IMR-90 (cell line): ENCODE data around the gene CALD1. TPM values are rescaled to one million over a fixed set of nuclear protein-coding genes. Genes with fewer than 3 reads are reported as not detected.

Experiments used
- ATAC-seq: fragments of 200-7000 bp; cut with Tn5 transposase; 2 replicates; pipeline ENCODE4 v1.9.1; 2020; ENCODE audit warnings: low read depth, mild to moderate bottlenecking, moderate library complexity
- BruUV-seq: library from RNA; stranded (reverse); fragments of 400-500 nt; replicated peaks from 2 replicates; lab custom pipeline; 2021; lab: Mats Ljungman, UMichigan
- CTCF ChIA-PET: fragments of 300-600 bp; formaldehyde crosslinking; extraction: SDS; loops from one replicate; lab custom pipeline; 2021; ENCODE audit warnings: antibody characterized with exemption; lab: Yijun Ruan, JAX
- POLR2A ChIA-PET: fragments of 300-600 bp; sonication (Branson Sonifier 250); formaldehyde crosslinking; loops from one replicate; lab custom pipeline; 2022; ENCODE audit warnings: antibody characterized with exemption; ENCODE audit not compliant: unreplicated experiment; lab: Charles Lee
- DNase-seq: peaks from one replicate; pipeline ENCODE4 v3.0.0; 2013
- H2AFZ ChIP-seq: replicated peaks from 2 replicates; pipeline ENCODE3; 2013; ENCODE audit warnings: low read length, mild to moderate bottlenecking; ENCODE audit not compliant: poor library complexity
- H2AK5ac ChIP-seq: 2 replicates; pipeline ENCODE4 v1.6.1; 2013; ENCODE audit warnings: low read depth, low read length, inconsistent platforms
- H2AK9ac ChIP-seq: replicated peaks from 2 replicates; pipeline ENCODE3; 2013; ENCODE audit warnings: mild to moderate bottlenecking, low read depth, low read length, moderate library complexity; ENCODE audit not compliant: poor library complexity
- H2BK120ac ChIP-seq: 2 replicates; pipeline ENCODE4 v1.6.1; 2013; ENCODE audit warnings: low read depth, low read length, inconsistent platforms
- H2BK15ac ChIP-seq: 3 replicates; pipeline ENCODE4 v1.6.1; 2013; ENCODE audit warnings: low read depth, low read length, inconsistent platforms
- H2BK20ac ChIP-seq: 2 replicates; pipeline ENCODE4 v1.6.1; 2013; ENCODE audit warnings: low read depth, mild to moderate bottlenecking, inconsistent platforms, low read length, moderate library complexity
- H2BK5ac ChIP-seq: 2 replicates; pipeline ENCODE4 v1.6.1; 2013; ENCODE audit warnings: mild to moderate bottlenecking, low read depth, low read length, inconsistent platforms; ENCODE audit not compliant: poor library complexity, severe bottlenecking
- H3K14ac ChIP-seq: replicated peaks from 2 replicates; pipeline ENCODE4 v1.6.1; 2013; ENCODE audit warnings: low read depth, low read length, inconsistent platforms
- H3K18ac ChIP-seq: 2 replicates; pipeline ENCODE4 v1.6.1; 2013; ENCODE audit warnings: low read depth, low read length, control low read depth
- H3K23ac ChIP-seq: 2 replicates; pipeline ENCODE4 v1.6.1; 2013; ENCODE audit warnings: low read depth, low read length, inconsistent platforms
- H3K27ac ChIP-seq: 2 replicates; pipeline ENCODE4 v1.5.1; 2013; ENCODE audit warnings: mild to moderate bottlenecking, control low read depth, low read length; ENCODE audit not compliant: insufficient read depth
- H3K27me3 ChIP-seq: 2 replicates; pipeline ENCODE4 v1.6.1; 2013; ENCODE audit warnings: low read length; ENCODE audit not compliant: control insufficient read depth, insufficient read depth
- H3K36me3 ChIP-seq: 2 replicates; pipeline ENCODE4 v1.6.1; 2013; ENCODE audit warnings: low read length, mixed read lengths; ENCODE audit not compliant: control insufficient read depth, insufficient read depth
- H3K4ac ChIP-seq: 2 replicates; pipeline ENCODE4 v1.6.1; 2013; ENCODE audit warnings: low read depth, low read length, inconsistent platforms
- H3K4me1 ChIP-seq: 2 replicates; pipeline ENCODE4 v1.6.1; 2013; ENCODE audit warnings: low read length, mixed read lengths; ENCODE audit not compliant: control insufficient read depth, insufficient read depth
- H3K4me2 ChIP-seq: 2 replicates; pipeline ENCODE4 v1.6.1; 2013; ENCODE audit warnings: low read depth, mild to moderate bottlenecking, control low read depth, low read length, moderate library complexity
- H3K4me3 ChIP-seq: 2 replicates; pipeline ENCODE4 v1.5.1; 2013; ENCODE audit warnings: low read depth, mild to moderate bottlenecking, control low read depth, low read length, moderate library complexity; ENCODE audit not compliant: insufficient read depth
- H3K56ac ChIP-seq: 2 replicates; pipeline ENCODE4 v1.6.1; 2013; ENCODE audit warnings: low read length, inconsistent platforms; ENCODE audit not compliant: insufficient read depth; ENCODE audit errors: extremely low read depth
- H3K79me1 ChIP-seq, 2 experiments: 2 replicates each; pipeline ENCODE4 v1.6.1; 2013; ENCODE audit warnings: low read length in 2 of 2, inconsistent platforms in 1 of 2, low read depth in 1 of 2
- H3K9ac ChIP-seq: 2 replicates; pipeline ENCODE4 v1.6.1; 2013; ENCODE audit warnings: low read depth, low read length, control low read depth
- H3K9me1 ChIP-seq: 2 replicates; pipeline ENCODE4 v1.6.1; 2013; ENCODE audit warnings: low read length, inconsistent platforms; ENCODE audit not compliant: insufficient read depth
- H3K9me3 ChIP-seq: 2 replicates; pipeline ENCODE4 v1.6.1; 2013; ENCODE audit warnings: low read length; ENCODE audit not compliant: control insufficient read depth, insufficient read depth
- H4K20me1 ChIP-seq: 2 replicates; pipeline ENCODE4 v1.6.1; 2013; ENCODE audit warnings: low read length, inconsistent platforms; ENCODE audit not compliant: insufficient read depth
- H4K5ac ChIP-seq: 2 replicates; pipeline ENCODE4 v1.6.1; 2013; ENCODE audit warnings: mild to moderate bottlenecking, low read depth, low read length, control low read depth
- H4K8ac ChIP-seq, 2 experiments: 2 replicates each; pipeline ENCODE4 v1.6.1; 2013; ENCODE audit warnings: low read depth in 2 of 2, low read length in 2 of 2, control low read depth in 1 of 2, inconsistent platforms in 1 of 2
- H4K91ac ChIP-seq: 2 replicates; pipeline ENCODE4 v1.6.1; 2013; ENCODE audit warnings: low read depth, low read length, inconsistent platforms; ENCODE audit not compliant: insufficient read depth
- BHLHE40 ChIP-seq: fragments of 150-350 bp; IDR thresholded peaks from 2 replicates; pipeline ENCODE4 v1.6.1; 2016; ENCODE audit warnings: mild to moderate bottlenecking, low read depth, low read length
- CEBPB ChIP-seq: IDR thresholded peaks from 2 replicates; pipeline ENCODE4 v1.6.1; 2012; ENCODE audit warnings: low read depth, low read length, improper control_type of control experiment
- CHD1 ChIP-seq: IDR thresholded peaks from 2 replicates; pipeline ENCODE4 v1.6.1; 2012; ENCODE audit warnings: low read depth, low read length, improper control_type of control experiment
- FOS ChIP-seq: fragments of 150-350 bp; IDR thresholded peaks from 2 replicates; pipeline ENCODE4 v1.6.1; 2016; ENCODE audit warnings: low read depth, low read length
- MAFK ChIP-seq: IDR thresholded peaks from 2 replicates; pipeline ENCODE4 v1.6.1; 2012; ENCODE audit warnings: low read depth, low read length, improper control_type of control experiment
- MAZ ChIP-seq: IDR thresholded peaks from 2 replicates; pipeline ENCODE4 v1.6.1; 2012; ENCODE audit warnings: low read depth, mild to moderate bottlenecking, low read length, improper control_type of control experiment, moderate library complexity, borderline replicate concordance
- MXI1 ChIP-seq: IDR thresholded peaks from 2 replicates; pipeline ENCODE4 v1.6.1; 2012; ENCODE audit warnings: low read depth, mild to moderate bottlenecking, low read length, moderate library complexity, borderline replicate concordance
- NFE2L2 ChIP-seq: fragments of 150-350 bp; IDR thresholded peaks from 2 replicates; pipeline ENCODE4 v1.6.1; 2016; ENCODE audit warnings: low read depth, mild to moderate bottlenecking, low read length
- POLR2A ChIP-seq: IDR thresholded peaks from 2 replicates; pipeline ENCODE4 v1.6.1; 2012; ENCODE audit warnings: mild to moderate bottlenecking, low read depth, low read length
- RAD21 ChIP-seq: IDR thresholded peaks from 2 replicates; pipeline ENCODE4 v1.6.1; 2012; ENCODE audit warnings: low read length, improper control_type of control experiment
- RCOR1 ChIP-seq: IDR thresholded peaks from 2 replicates; pipeline ENCODE4 v1.6.1; 2012; ENCODE audit warnings: mild to moderate bottlenecking, low read length, improper control_type of control experiment; ENCODE audit not compliant: insufficient replicate concordance
- RFX5 ChIP-seq: IDR thresholded peaks from 2 replicates; pipeline ENCODE4 v1.8.0; 2012; ENCODE audit warnings: low read depth, mild to moderate bottlenecking, low read length, moderate library complexity
- SMC3 ChIP-seq: fragments of 150-350 bp; IDR thresholded peaks from 2 replicates; pipeline ENCODE4 v1.6.1; 2016; ENCODE audit warnings: low read depth, mild to moderate bottlenecking, antibody characterized with exemption, low read length, moderate library complexity
- WGBS, 2 experiments: methylation state at CpG; one replicate each; pipeline versions ENCODE4 v1.1.5 to v1.1.7; 2013; ENCODE audit warnings: missing lambda C conversion rate in 2 of 2; ENCODE audit not compliant: insufficient read length in 1 of 2; ENCODE audit errors: extremely low coverage in 2 of 2; 5-methylcytosine and 5-hydroxymethylcytosine counted together
- dilution Hi-C: fragments of 300-500 bp; cut with HindIII; formaldehyde crosslinking; loops from one replicate; pipeline ENCODE4 v1.14.3; 2018; ENCODE audit warnings: low sequenced_read_pairs; ENCODE audit not compliant: unreplicated experiment
- in situ Hi-C: fragments of 300-500 bp; cut with MboI; formaldehyde crosslinking; loops from 3 replicates; pipeline ENCODE4 v1.14.3; 2019; ENCODE audit warnings: low sequenced_read_pairs, inconsistent platforms, mixed read lengths
- intact Hi-C: fragments of 100-400 bp; cut with micrococcal nuclease; formaldehyde crosslinking; loops from 2 replicates; pipeline ENCODE4 v1.10.0; 2022
- polyA plus RNA-seq, 3 experiments: library from polyadenylated mRNA; depleted of rRNA; stranded (reverse); fragments of >200 nt; gene quantifications; 2 replicates each; pipeline ENCODE4 v1.2.3, GENCODE V29; 2012; ENCODE audit warnings: low replicate concordance in 1 of 3
- total RNA-seq: library from RNA; depleted of rRNA; stranded (reverse); fragments of >200 nt; gene quantifications from 2 replicates; pipeline ENCODE4 v1.2.3, GENCODE V29; 2012
- TF ChIP-seq, protein P1 (sequence below): fragments of 150-350 bp; IDR thresholded peaks from 2 replicates; pipeline ENCODE4 v1.6.1; 2017; ENCODE audit warnings: mild to moderate bottlenecking, antibody characterized with exemption, low read length, low read depth
- TF ChIP-seq, protein P2 (sequence below): conservative IDR thresholded peaks from 2 replicates; pipeline ENCODE4 v1.5.1; 2012; ENCODE audit warnings: mild to moderate bottlenecking, low read depth, low read length, improper control_type of control experiment
- TF ChIP-seq, protein P3 (sequence below): fragments of 150-350 bp; IDR thresholded peaks from 2 replicates; pipeline ENCODE4 v1.6.1; 2016; ENCODE audit warnings: low read depth, mild to moderate bottlenecking, low read length, moderate library complexity, borderline replicate concordance

Gene CALD1
- total and polyA plus RNA-seq, 2 of the 4 experiments (the other 2 are of a cell fraction) = 375 to 487 TPM

DNA sequence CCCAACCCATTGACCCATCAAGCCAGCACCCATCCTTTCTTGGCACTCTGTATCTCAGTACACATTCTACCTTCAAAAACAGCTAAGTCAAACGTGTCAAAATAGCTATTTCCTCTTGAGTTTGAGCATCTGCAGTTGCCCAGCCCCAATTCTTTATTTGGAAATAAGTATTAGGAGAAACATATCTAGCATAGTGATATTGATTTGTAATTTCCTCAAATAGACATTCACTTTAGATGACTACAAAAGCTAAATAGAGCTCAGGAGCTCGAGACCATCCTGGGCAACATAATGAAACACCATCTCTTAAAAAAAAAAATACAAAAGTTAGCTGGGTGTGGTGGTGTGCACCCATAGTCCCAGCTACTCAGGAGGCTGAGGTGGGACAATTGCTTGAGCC lies 147.6 kb downstream of the CALD1 start:
- no peak overlapping the region; the same call in 1 of the 2 replicates for H2AK5ac ChIP-seq
- H3K4me2 ChIP-seq = no peak overlapping the region
- H2BK15ac ChIP-seq = no peak overlapping the region
- peak overlapping the region; percentile 62 for H2BK5ac ChIP-seq
- peak overlapping the region; percentile 55; the same call in 1 of the 2 replicates for H3K27ac ChIP-seq
- H3K9me3 ChIP-seq = no peaks in the 10 kb centered on the region
- ChIA-PET POLR2A (no interaction called here), CTCF (interaction anchor here (0.6 kb wide), 1 partner anchor 146 kb away, joined by 3 read pairs; no protein-coding TSS in a partner anchor)
- no peak overlapping the region for H2BK120ac ChIP-seq
- H3K9ac ChIP-seq = no peak overlapping the region
- peaks cover 10% of the 10 kb centered on the region for H3K4me1 ChIP-seq
- no peak overlapping the region for H3K18ac ChIP-seq
- H3K4ac ChIP-seq = no peak overlapping the region
- DNase-seq (no peak), ATAC-seq (no peak)
- H3K56ac ChIP-seq = no peak overlapping the region
- H3K14ac ChIP-seq = peak overlapping the region; percentile 20; the same call in 1 of the 2 replicates
- no peaks in the 10 kb centered on the region for H3K27me3 ChIP-seq
- TF ChIP-seq MAFK (no peak), SMC3 (no peak), POLR2A (no peak), MXI1 (no peak), RAD21 (no peak), CEBPB (no peak), RFX5 (no peak), NFE2L2 (no peak), RCOR1 (no peak), MAZ (no peak), BHLHE40 (no peak), FOS (no peak), CHD1 (no peak)
- TF ChIP-seq, protein P1, sequence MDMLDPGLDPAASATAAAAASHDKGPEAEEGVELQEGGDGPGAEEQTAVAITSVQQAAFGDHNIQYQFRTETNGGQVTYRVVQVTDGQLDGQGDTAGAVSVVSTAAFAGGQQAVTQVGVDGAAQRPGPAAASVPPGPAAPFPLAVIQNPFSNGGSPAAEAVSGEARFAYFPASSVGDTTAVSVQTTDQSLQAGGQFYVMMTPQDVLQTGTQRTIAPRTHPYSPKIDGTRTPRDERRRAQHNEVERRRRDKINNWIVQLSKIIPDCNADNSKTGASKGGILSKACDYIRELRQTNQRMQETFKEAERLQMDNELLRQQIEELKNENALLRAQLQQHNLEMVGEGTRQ = no peak
- TF ChIP-seq, protein P2, sequence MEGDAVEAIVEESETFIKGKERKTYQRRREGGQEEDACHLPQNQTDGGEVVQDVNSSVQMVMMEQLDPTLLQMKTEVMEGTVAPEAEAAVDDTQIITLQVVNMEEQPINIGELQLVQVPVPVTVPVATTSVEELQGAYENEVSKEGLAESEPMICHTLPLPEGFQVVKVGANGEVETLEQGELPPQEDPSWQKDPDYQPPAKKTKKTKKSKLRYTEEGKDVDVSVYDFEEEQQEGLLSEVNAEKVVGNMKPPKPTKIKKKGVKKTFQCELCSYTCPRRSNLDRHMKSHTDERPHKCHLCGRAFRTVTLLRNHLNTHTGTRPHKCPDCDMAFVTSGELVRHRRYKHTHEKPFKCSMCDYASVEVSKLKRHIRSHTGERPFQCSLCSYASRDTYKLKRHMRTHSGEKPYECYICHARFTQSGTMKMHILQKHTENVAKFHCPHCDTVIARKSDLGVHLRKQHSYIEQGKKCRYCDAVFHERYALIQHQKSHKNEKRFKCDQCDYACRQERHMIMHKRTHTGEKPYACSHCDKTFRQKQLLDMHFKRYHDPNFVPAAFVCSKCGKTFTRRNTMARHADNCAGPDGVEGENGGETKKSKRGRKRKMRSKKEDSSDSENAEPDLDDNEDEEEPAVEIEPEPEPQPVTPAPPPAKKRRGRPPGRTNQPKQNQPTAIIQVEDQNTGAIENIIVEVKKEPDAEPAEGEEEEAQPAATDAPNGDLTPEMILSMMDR = no peak
- TF ChIP-seq, protein P3, sequence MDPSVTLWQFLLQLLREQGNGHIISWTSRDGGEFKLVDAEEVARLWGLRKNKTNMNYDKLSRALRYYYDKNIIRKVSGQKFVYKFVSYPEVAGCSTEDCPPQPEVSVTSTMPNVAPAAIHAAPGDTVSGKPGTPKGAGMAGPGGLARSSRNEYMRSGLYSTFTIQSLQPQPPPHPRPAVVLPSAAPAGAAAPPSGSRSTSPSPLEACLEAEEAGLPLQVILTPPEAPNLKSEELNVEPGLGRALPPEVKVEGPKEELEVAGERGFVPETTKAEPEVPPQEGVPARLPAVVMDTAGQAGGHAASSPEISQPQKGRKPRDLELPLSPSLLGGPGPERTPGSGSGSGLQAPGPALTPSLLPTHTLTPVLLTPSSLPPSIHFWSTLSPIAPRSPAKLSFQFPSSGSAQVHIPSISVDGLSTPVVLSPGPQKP = no peak
- H3K23ac ChIP-seq = no peak overlapping the region
- peaks cover 43 to 74% of the 10 kb centered on the region in 2 experiments for H3K79me1 ChIP-seq
- H2AFZ ChIP-seq = no peak overlapping the region
- intact Hi-C loops (no loop called here), dilution Hi-C loops (no loop called here), in situ Hi-C loops (no loop called here)
- H4K91ac ChIP-seq = no peak overlapping the region
- no peak overlapping the region for H4K5ac ChIP-seq
- peaks cover 10% of the 10 kb centered on the region for H3K9me1 ChIP-seq
- H4K8ac ChIP-seq = 0 out of 4 replicates have a peak overlapping the region, but pooled peaks of 1 of the 2 experiments have one; percentile 31
- H4K20me1 ChIP-seq = peaks cover 43% of the 10 kb centered on the region; the same call in 1 of the 2 replicates
- no CpG with 5 or more reads among the region's 2 CpGs for WGBS, 2 experiments
- H3K36me3 ChIP-seq = peaks cover 25% of the 10 kb centered on the region
- H2AK9ac ChIP-seq = no peak overlapping the region
- no peak overlapping the region for H3K4me3 ChIP-seq
- no peak overlapping the region for H2BK20ac ChIP-seq
- BruUV-seq = no TSS peak
